Fibroblast of villous mesenchyme (primary cell): Measurements from ENCODE around the gene CYP2J2. TPM values are rescaled to one million over a fixed set of nuclear protein-coding genes. Genes with fewer than 3 reads are reported as not detected.

Experiments used
- DNase-seq: peaks from one replicate; pipeline ENCODE4 v3.0.0-alpha.2; 2010; ENCODE audit warnings: low read depth
- H3K4me3 ChIP-seq: 2 replicates; pipeline ENCODE4 v1.5.1; 2011; ENCODE audit warnings: low read depth, mild to moderate bottlenecking, low read length
- CTCF ChIP-seq: IDR thresholded peaks from 2 replicates; pipeline ENCODE4 v1.5.1; 2012; ENCODE audit warnings: low read depth, mild to moderate bottlenecking, low read length; ENCODE audit not compliant: insufficient read depth
- total RNA-seq: library from RNA; depleted of rRNA; stranded (reverse); fragments of >200 nt; gene quantifications from 2 replicates; pipeline ENCODE4 v1.2.3, GENCODE V29; 2012

Gene CYP2J2
- total RNA-seq, 1 donor, result under 0.01 TPM

GRCh38 chr1:59892841-59893811 lies 33.4 kb downstream of the CYP2J2 start:
- no peak for DNase-seq
- TF ChIP-seq CTCF, result no peak
- no peak overlapping the region for H3K4me3 ChIP-seq

GRCh38 chr1:59885160-59885832 lies 41.3 kb downstream of the CYP2J2 start:
- DNase-seq, result no peak
- no peak for TF ChIP-seq CTCF
- no peak overlapping the region for H3K4me3 ChIP-seq

- DNase-seq, result peak; percentile 5
- TF ChIP-seq CTCF, result no peak
- H3K4me3 ChIP-seq, result no peak overlapping the region
Measured at GRCh38 chr1:59880735-59881134, 45.8 kb downstream of the CYP2J2 start.

GRCh38 chr1:59879996-59880505 lies 46.5 kb downstream of the CYP2J2 start:
- no peak overlapping the region for H3K4me3 ChIP-seq
- DNase-seq, result no peak
- no peak for TF ChIP-seq CTCF

- TF ChIP-seq CTCF, result peak; percentile 60
- H3K4me3 ChIP-seq, result no peak overlapping the region
- peak; percentile 68 for DNase-seq
Measured at GRCh38 chr1:59879574-59879973, 47.0 kb downstream of the CYP2J2 start.

- no peak for DNase-seq
- no peak overlapping the region for H3K4me3 ChIP-seq
- no peak for TF ChIP-seq CTCF
Measured at GRCh38 chr1:59878370-59878769, 48.2 kb downstream of the CYP2J2 start.
